GM18519 (cell line): ENCODE measurements around the gene HIGD1C.

Experiments used
- ATAC-seq: cut with Tn5 transposase; IDR thresholded peaks from one replicate; pipeline ENCODE4 v1.9.1; 2021; ENCODE audit warnings: mild to moderate bottlenecking, moderate library complexity; ENCODE audit not compliant: unreplicated experiment, low FRiP score

The HIGD1C gene

DNA sequence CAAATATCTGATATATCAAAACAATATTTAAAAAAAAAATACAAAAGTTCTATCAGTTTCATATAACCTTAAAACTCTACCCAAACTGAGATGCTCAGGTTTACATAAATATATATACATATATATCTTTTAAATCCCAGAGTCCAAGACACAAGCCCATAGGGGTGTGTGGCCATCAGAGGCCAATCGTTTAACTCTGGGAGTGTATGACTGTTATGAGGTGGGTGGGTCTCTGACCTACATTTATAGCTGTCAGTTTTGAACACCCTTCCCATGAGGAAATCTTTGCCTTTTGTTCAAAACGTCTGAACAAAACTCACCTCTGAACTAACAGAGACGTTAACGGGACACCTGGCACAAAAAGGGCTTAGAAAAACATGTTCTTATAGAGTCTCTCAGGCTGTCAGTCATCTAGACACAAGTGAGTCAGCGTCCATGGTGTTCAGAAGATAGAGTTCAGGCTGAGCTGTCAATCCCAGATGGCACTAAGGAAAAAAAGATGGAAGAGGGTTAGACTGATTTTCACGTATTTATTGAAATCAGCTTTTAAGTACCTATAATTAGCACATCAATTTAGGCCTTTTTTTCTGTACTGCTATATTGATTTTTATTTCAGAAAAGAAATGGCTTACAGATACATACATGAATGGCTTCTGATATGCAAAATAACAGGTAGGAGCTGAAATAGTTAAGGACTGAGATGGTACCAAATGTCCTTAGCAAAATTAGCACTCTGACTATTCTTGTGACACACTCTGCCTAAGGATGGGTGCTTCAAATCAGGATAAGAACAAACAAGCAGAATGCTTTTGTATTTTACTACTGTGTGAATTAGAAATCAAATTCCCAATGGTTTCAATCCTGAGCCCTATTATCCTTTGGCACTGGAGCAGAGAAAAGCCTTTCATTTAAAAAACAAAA is 29.2 kb downstream of the HIGD1C start:
- ATAC-seq = no peak

- ATAC-seq = no peak
Measured at GRCh38 chr12:50984586-50985298, 32.4 kb downstream of the HIGD1C start.

DNA sequence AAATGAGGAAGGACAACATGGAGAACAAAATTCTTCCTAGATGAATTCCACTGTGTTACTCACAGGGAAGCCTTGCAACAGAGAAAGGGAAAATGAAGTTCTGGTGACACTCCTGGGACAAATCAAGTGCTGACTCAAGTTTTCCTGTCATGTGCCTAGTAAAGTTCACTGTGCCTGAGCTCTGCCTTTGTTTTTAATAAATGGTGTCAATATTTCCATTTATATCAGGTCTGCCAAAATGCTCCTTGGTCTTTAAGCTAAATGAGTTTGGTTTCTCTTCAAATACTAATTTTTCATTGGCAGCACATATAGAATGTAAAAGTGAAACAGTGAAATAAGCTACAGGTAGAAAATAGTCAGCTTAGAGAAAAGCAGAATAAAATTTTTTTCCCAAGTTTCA is 33.0 kb downstream of the HIGD1C start:
- no peak for ATAC-seq

GRCh38 chr12:50986966-50987737 is 34.8 kb downstream of the HIGD1C start:
- ATAC-seq = no peak

GRCh38 chr12:50988051-50988450 is 35.7 kb downstream of the HIGD1C start:
- no peak for ATAC-seq

DNA sequence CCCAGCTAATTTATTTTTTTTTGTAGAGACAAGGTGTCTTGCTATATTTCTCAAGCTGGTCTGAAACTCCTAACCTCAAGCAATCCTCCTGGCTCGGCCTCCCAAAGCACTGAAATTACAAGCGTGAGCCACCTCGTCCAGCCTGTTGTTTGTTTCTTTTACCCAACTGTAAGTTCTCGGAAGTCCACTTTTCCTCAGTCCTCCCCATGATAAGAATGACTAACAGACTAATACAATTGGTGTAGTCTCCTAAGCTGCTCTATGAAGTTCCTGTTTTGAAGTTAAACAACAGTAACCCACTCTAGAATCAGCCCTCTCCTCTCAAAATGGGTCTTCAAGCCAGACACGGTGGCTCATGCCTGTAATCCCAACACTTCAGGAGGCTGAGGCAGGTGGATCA is 36.5 kb downstream of the HIGD1C start:
- ATAC-seq = no peak

DNA sequence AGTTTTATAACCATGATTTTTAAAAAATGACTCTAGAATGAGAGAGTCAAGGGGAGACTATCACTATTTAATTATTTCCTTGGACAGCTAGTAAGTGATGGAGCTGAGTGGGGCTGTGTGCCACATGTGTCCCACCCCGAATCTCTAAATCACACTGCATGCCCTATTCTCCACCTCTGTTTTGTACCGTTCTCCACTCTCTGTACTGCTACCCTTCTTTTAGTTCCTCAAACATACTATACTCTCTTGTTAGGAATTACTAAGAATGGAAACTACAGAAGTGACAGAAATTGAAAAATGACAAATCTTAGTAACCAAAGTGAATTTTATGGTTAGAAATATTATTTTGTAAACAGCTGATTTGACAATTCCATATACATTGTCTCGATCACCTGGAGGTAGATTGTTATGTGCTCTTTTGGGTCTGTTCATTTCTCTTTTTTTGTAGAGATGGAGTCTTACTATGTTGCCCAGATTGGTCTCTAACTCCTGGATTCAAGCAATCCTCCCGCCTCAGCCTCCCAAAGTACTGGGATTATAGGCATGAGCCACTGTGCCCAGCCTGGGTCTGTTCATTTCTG is 37.9 kb downstream of the HIGD1C start:
- ATAC-seq = no peak

- no peak for ATAC-seq
Measured at GRCh38 chr12:50990791-50991190, 38.4 kb downstream of the HIGD1C start.

DNA sequence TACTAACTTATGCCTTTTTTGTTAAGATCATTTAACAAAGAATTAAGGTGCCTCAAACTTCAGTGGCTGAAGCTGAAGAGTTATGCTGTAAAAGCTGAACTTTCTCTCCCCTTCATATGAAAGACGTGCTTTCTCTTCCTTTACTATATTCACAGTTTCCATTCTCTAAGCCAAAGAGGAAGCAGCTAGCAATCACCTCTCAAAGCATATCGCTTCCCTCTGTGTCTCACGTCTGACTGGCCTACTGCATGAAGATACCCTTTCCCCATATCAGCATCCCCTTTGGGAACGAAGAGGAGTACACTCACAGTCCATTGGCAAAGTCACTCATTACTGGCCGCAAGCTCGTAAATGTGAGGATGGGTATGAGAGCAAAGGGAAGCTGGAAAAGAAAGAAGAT is 38.9 kb downstream of the HIGD1C start:
- ATAC-seq = no peak

- no peak for ATAC-seq
Measured at GRCh38 chr12:50992819-50993218, 40.5 kb downstream of the HIGD1C start.

DNA sequence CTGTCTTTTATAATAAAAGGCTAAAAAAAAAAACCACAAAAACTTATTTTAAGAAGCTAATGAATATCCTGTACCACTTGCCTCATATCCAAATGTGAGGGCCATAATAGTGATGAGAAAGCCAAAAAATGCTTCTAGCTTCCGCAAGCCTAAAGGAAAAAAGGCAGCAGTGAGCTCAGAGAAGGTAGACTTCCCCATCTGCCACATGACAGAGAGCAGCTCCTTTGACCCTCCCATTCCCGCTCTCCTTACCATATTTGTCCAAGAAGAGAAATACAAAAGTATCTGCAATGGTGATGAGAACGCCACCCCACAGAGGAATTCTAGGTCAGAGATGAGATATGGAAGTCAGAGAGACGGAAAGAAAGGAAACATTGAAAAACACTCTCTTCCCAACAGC is 46.7 kb downstream of the HIGD1C start:
- ATAC-seq = no peak

- no peak for ATAC-seq
Measured at GRCh38 chr12:51000245-51000644, 47.9 kb downstream of the HIGD1C start.

- no peak for ATAC-seq
Measured at GRCh38 chr12:51001799-51002198, 49.5 kb downstream of the HIGD1C start.

- no peak for ATAC-seq
Measured at GRCh38 chr12:51004504-51004903, 52.2 kb downstream of the HIGD1C start.

- ATAC-seq = no peak
Measured at GRCh38 chr12:51005030-51005429, 52.7 kb downstream of the HIGD1C start.

GRCh38 chr12:51005671-51006070 is 53.3 kb downstream of the HIGD1C start:
- no peak for ATAC-seq

DNA sequence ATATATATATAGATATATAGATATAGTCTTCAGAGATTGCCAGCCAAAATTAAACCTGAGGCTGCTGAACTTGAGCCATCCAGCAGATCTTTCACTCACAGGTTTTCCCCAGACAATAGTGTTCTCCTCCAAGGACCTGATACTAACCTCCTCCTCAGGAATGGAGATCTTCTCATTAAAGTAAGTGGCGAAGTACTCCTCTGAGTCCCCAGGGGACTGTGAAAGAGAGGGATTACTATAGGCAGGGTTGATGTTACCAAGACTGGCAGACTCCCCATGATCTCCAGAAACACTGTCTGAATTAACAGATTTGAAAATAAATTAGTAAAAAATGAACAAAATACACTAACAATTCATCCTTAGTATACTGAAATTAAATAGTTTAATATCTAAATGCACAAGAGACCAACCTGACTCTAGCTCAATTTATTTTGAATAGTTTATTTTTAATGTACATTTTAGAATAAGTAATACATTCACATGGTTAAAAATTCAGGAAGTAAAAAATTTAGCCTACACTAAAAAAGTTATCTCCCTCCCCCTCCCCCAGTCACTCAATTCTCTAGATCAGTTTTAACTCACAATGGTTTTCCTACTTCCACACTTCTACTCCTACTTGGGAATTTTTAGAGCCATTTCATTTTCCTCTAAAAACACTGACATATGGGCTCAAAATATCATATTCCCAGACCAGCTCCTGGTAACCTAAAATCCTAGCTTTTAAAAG is 56.1 kb downstream of the HIGD1C start:
- ATAC-seq = no peak

DNA sequence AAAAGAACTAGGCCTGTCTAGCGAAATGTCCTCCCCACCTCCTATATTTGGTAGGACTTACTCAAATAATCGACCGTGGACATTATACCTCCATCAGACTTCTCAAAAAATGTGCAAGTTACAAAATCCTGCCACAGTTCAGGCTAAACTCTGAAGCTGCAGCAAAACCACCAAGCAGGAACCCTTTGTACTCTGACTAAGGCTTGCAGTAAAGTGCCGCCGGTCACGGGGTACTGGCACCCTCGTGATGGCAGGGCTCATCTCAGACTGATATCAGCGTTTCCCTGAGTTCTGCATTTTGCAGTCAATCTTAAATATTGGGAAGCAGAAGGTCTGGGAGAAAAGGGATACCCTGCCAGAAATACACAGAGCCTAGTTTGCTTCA is 56.7 kb downstream of the HIGD1C start:
- no peak for ATAC-seq

DNA sequence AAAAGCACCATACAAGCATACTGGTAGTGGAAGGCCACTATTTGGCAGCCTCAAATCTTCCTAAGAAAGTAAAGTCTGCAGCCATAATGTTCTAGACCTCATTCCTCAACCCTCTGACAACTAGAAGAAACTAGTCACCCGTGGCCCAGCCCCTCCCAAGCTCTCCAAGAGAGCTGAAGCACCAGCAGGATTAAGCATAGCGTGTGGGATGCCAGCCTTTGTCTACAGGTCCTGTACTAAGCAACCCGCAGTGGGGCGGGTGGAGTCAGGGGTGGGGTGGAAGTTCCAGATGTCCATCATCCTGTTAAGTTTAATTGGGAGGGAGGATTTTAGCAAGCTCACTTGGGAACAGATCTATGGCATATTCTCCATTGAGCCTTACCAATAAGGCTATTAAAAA is 59.6 kb downstream of the HIGD1C start:
- no peak for ATAC-seq

- no peak for ATAC-seq
Measured at GRCh38 chr12:51012570-51013236, 60.4 kb downstream of the HIGD1C start.
